ENCODE measurements around the gene MELK. TPM values are rescaled to one million over a fixed set of nuclear protein-coding genes. Genes with fewer than 3 reads are reported as not detected.

MELK gene
- total and polyA plus RNA-seq, 10 of the 15 experiments (the other 5 are each of a cell fraction or from before 2014, with no cell fraction given), result 38.7 to 80.3 (median 51.6) TPM

DNA sequence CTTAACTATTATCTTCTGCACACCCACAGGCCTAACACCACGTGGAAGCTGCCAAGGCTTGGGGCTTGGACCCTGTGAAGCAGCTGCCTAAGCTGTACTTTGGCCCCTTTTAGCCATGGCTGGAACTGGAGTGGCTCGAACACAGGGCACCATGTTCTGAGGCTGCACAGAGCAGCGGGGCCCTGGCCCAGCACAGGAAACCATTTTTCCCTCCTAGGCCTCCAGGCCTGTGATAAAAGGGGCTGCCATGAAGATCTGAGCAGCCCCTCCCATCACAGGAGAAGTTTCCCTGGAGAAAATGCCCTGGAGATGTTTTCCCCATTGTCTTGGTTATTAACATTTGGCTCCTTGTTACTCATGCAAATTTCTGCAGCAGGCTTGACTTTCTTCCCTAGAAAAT is 126.3 kb downstream of the MELK start (continued):
- no peak for TF ChIP-seq ATF3 (IDR thresholded peaks at IDR 0.05; ENCODE audit: borderline replicate concordance, extremely low read depth, low read depth, low read length)
- no peak for TF ChIP-seq KDM1A (IDR thresholded peaks at IDR 0.05; ENCODE audit: borderline replicate concordance)
- no peak for TF ChIP-seq KLF5 (IDR thresholded peaks at IDR 0.05; ENCODE audit: partially characterized antibody)
- TF ChIP-seq ESRRA (IDR thresholded peaks at IDR 0.05; ENCODE audit: low read length), result no peak
- TF ChIP-seq, protein P1, sequence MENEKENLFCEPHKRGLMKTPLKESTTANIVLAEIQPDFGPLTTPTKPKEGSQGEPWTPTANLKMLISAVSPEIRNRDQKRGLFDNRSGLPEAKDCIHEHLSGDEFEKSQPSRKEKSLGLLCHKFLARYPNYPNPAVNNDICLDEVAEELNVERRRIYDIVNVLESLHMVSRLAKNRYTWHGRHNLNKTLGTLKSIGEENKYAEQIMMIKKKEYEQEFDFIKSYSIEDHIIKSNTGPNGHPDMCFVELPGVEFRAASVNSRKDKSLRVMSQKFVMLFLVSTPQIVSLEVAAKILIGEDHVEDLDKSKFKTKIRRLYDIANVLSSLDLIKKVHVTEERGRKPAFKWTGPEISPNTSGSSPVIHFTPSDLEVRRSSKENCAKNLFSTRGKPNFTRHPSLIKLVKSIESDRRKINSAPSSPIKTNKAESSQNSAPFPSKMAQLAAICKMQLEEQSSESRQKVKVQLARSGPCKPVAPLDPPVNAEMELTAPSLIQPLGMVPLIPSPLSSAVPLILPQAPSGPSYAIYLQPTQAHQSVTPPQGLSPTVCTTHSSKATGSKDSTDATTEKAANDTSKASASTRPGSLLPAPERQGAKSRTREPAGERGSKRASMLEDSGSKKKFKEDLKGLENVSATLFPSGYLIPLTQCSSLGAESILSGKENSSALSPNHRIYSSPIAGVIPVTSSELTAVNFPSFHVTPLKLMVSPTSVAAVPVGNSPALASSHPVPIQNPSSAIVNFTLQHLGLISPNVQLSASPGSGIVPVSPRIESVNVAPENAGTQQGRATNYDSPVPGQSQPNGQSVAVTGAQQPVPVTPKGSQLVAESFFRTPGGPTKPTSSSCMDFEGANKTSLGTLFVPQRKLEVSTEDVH (IDR thresholded peaks at IDR 0.05; ENCODE audit: low read depth, partially characterized antibody), result no peak

- no peaks in the 10 kb centered on the region for H4K20me1 ChIP-seq (ENCODE audit: control insufficient read depth, insufficient read depth)
- ChIA-PET POLR2A (no interaction called here), RAD21 (ENCODE audit: unreplicated experiment) (no interaction called here), SMC1A (ENCODE audit: uncharacterized antibody, unreplicated experiment) (no interaction called here), CTCF (interaction anchor here (2.0 kb wide), 1 partner anchor 25 kb away, joined by 5 read pairs; no protein-coding TSS in a partner anchor)
- no peaks in the 10 kb centered on the region for H3K27me3 ChIP-seq (replicated peaks in 1 of 2; ENCODE audit: control insufficient read depth in 2 of 2, insufficient read depth in 2 of 2, low read length in 1 of 2)
- ATAC-seq (no peak), FAIRE-seq (no peak), DNase-seq (ENCODE audit: low read depth, low spot score) (no peak)
- no peak overlapping the region for H3K4me2 ChIP-seq (ENCODE audit: control insufficient read depth, insufficient read depth)
- no peaks in the 10 kb centered on the region for H3K79me2 ChIP-seq (ENCODE audit: control insufficient read depth, insufficient read depth, low read length)
- no peak overlapping the region for H3K4me3 ChIP-seq
- intact Hi-C loops (cut with micrococcal nuclease; ENCODE audit: unreplicated experiment), result no loop called here
- in situ Hi-C loops (cut with MboI), result no loop called here
- H3K36me3 ChIP-seq (ENCODE audit: control insufficient read depth in 2 of 2, insufficient read depth in 2 of 2, low read length in 1 of 2), result no peaks in the 10 kb centered on the region
- H2AFZ ChIP-seq (ENCODE audit: control insufficient read depth, low read depth, low read length), result no peak overlapping the region
- TF ChIP-seq STAT1 (conservative IDR thresholded peaks at IDR 0.05) (no peak), NBN (IDR thresholded peaks at IDR 0.05) (no peak), RCOR1 (conservative IDR thresholded peaks at IDR 0.05; ENCODE audit: low read depth, low read length) (no peak), DPF2 (IDR thresholded peaks at IDR 0.05) (no peak), ZNF384 (IDR thresholded peaks at IDR 0.05; ENCODE audit: borderline replicate concordance, low read depth, low read length) (no peak), CHD2 (IDR thresholded peaks at IDR 0.05; ENCODE audit: borderline replicate concordance, low read depth, low read length) (no peak), FOXK2 (IDR thresholded peaks at IDR 0.05) (no peak), MTA2 (IDR thresholded peaks at IDR 0.05; ENCODE audit: low read depth) (no peak)
- no TSS peak for BruUV-seq (replicated peaks)
- peaks cover under 1% of the 10 kb centered on the region; the same call in 2 of the 3 replicates for H3K9me3 ChIP-seq (replicated peaks; ENCODE audit: control insufficient read depth, insufficient read depth, low read length)
- H3K27ac ChIP-seq (ENCODE audit: control insufficient read depth, insufficient read depth), result no peak overlapping the region
- H3K4me1 ChIP-seq (ENCODE audit: control insufficient read depth, insufficient read depth, low read length), result no peaks in the 10 kb centered on the region
- H3K9ac ChIP-seq (ENCODE audit: control insufficient read depth, insufficient read depth, low read length), result no peak overlapping the region
Observed at GRCh38 chr9:36704148-36704547, 131.5 kb downstream of the MELK start.

Measured in GM12878 (cell line).